Measurements from ENCODE around the gene PAK4.

- TF ChIP-seq CTCF (IDR thresholded peaks at IDR 0.05; ENCODE audit: insufficient read depth, low read length, poor library complexity, severe bottlenecking): no peak
- TF ChIP-seq EZH2phosphoT487 (conservative IDR thresholded peaks at IDR 0.05; ENCODE audit: low read length): no peak
Observed at GRCh38 chr19:39157275-39157996, 31.9 kb downstream of the PAK4 start.

All from SU-DHL-6 (cell line).